Transverse colon (tissue), 4 donors: ENCODE measurements around the gene YEATS2. TPM values are rescaled to one million over a fixed set of nuclear protein-coding genes. Genes with fewer than 3 reads are reported as not detected.
"Not testable (repeated sequence)": the region's sequence is repeated elsewhere in the genome, so short reads cannot be mapped to it uniquely, and the experiment has no call there.

Experiments
- DNase-seq: peaks from one replicate; pipeline ENCODE4 v3.0.0-alpha.2; 2019
- H3K27ac ChIP-seq, 4 donors: fragments of 200-600 bp; sonication (generic); 2 replicates each; pipeline ENCODE4 v1.5.1; 2016 to 2018; ENCODE audit warnings: inconsistent platforms in 4 of 4
- H3K27me3 ChIP-seq: fragments of 200-600 bp; sonication (generic); 2 replicates; pipeline ENCODE4 v1.5.1; 2017; ENCODE audit warnings: inconsistent platforms
- H3K36me3 ChIP-seq, 4 donors: fragments of 200-600 bp; sonication (generic); 2 replicates each; pipeline ENCODE4 v1.5.1; 2017 to 2019; ENCODE audit warnings: inconsistent platforms in 4 of 4
- H3K4me1 ChIP-seq, 4 donors: fragments of 200-600 bp; sonication (generic); 2 replicates each; pipeline ENCODE4 v1.5.1; 2017 to 2020; ENCODE audit warnings: inconsistent platforms in 4 of 4
- H3K4me3 ChIP-seq, 4 donors: fragments of 200-600 bp; sonication (generic); 1 replicate in 1 of 4; 2 replicates in 3 of 4; pipeline versions ENCODE4 v1.5.1 to v1.6.1; 2017 to 2019; ENCODE audit warnings: inconsistent platforms in 4 of 4
- H3K9me3 ChIP-seq, 2 donors: fragments of 200-600 bp; sonication (generic); 2 replicates each; pipeline ENCODE4 v1.5.1; 2017 to 2019; ENCODE audit warnings: inconsistent platforms in 2 of 2
- EP300 ChIP-seq: sonication (generic); formaldehyde crosslinking; IDR thresholded peaks from one replicate; pipeline ENCODE4 v1.6.1; 2017; ENCODE audit warnings: antibody characterized with exemption, low read depth
- POLR2A ChIP-seq: fragments of 450-650 bp; IDR thresholded peaks from one replicate; pipeline ENCODE4 v1.6.1; 2016; ENCODE audit warnings: antibody characterized with exemption, mild to moderate bottlenecking, moderate library complexity
- POLR2AphosphoS5 ChIP-seq, 3 donors: sonication (generic); formaldehyde crosslinking; IDR thresholded peaks; one replicate each; pipeline ENCODE4 v1.6.1; 2016; ENCODE audit warnings: antibody characterized with exemption in 3 of 3
- WGBS, 2 donors: methylation state at CpG; one replicate each; pipeline ENCODE4 v1.1.5; 2018; ENCODE audit warnings: low coverage in 1 of 2; 5-methylcytosine and 5-hydroxymethylcytosine counted together
- in situ Hi-C, 4 donors: fragments of 200-750 bp; cut with MboI; loops; one replicate each; pipeline versions ENCODE4 v1.15.0 to v1.15.1; 2017; ENCODE audit warnings: low sequenced_read_pairs in 3 of 4, low pct_ligation_motif_present in 1 of 4, low pct_unique_long_range_greater_than_20kb in 1 of 4
- intact Hi-C: fragments of 100-400 bp; cut with DNase I; formaldehyde crosslinking; loops from one replicate; pipeline ENCODE4 v1.15.1; 2023; ENCODE audit warnings: low total_unique reads
- total RNA-seq, 4 donors: library from RNA; depleted of rRNA; stranded (reverse); fragments of >200 nt; gene quantifications; one replicate each; pipeline ENCODE4 v1.1.0, GENCODE V29; 2016
- TF ChIP-seq, protein P1 (sequence below), 5 experiments: fragments of 200-600 bp in 3 of 5; fragments of 450-650 bp in 2 of 5; sonication (generic) in 3 of 5; IDR thresholded peaks; 1 replicate in 2 of 5; 2 replicates in 3 of 5; pipeline ENCODE4 v1.5.1; 2016 to 2017; ENCODE audit warnings: antibody characterized with exemption in 5 of 5, inconsistent platforms in 3 of 5, mild to moderate bottlenecking in 2 of 5, moderate library complexity in 1 of 5

Gene YEATS2
- total RNA-seq, 4 donors from 2014 or later: 10.1 to 23.2 (median 16.1) TPM

DNA sequence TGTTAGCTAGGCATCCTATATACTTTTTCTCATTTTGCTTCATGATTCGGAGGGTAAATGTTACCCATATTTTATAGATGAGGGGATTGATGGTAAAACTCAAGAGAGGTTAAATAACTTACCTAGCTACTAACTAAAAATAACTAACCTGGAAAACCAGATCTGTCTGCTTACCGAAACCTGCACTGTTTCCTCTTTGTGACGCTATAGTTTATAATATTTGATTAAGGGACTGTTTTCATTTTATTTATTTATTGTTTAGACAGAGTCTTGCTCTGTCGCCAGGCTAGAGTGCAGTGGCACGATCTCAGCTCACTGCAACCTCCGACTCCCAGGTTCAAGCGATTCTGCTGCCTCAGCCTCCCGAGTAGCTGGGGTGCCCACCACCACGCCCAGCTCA, 71.9 kb downstream of the YEATS2 start:
- Histone ChIP-seq H3K4me1 (peaks cover 0 to 12% (median 0%) of the 10 kb centered on the region in 4 donors), H3K27me3 (no peaks in the 10 kb centered on the region), H3K36me3 (peaks cover 0 to 13% (median 1%) of the 10 kb centered on the region in 4 donors), H3K9me3 (no peaks in the 10 kb centered on the region), H3K4me3 (no peak overlapping the region), H3K27ac (no peak overlapping the region)
- no peak for DNase-seq
- in situ Hi-C loops: loop anchor here (5.0 to 25.0 kb wide), 3 partner anchors 302 to 632 kb away; no protein-coding TSS in a partner anchor
- 80 to 88% methylated on average over 6 to 9 of the region's 9 CpGs for WGBS, 2 donors
- intact Hi-C loops: loop anchor here (5.0 to 10.0 kb wide), 2 partner anchors 75 to 297 kb away; partner anchors contain the start of gene YEATS2
- TF ChIP-seq EP300: no peak

DNA sequence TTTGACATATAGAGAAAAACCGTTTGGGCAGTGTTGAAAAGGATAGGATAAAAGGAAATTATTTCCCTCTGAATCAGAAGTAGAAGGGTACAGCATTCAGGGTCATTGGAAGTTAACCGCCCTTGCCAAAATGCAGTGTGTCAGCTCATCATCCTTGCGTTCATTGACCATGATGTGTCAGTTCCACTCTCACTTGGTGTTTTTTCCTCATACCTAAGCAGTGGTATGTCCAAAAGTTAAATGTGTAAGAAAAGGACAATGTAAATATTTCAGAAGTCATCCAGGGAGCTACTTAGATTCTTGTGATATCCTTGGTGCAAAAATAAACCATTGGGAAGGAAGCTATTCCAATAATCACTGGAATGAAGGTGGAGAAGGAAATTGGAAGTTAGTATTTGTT, 77.0 kb downstream of the YEATS2 start:
- 73 to 80% methylated on average over 3 of the region's 3 CpGs for WGBS, 2 donors
- no peak for DNase-seq
- no peak overlapping the region for H3K27ac ChIP-seq
- H3K9me3 ChIP-seq: no peaks in the 10 kb centered on the region
- H3K27me3 ChIP-seq: no peaks in the 10 kb centered on the region
- H3K4me3 ChIP-seq: no peak overlapping the region
- peaks cover 0 to 41% (median 5%) of the 10 kb centered on the region in 4 donors for H3K36me3 ChIP-seq
- TF ChIP-seq POLR2AphosphoS5 (IDR thresholded peaks at IDR 0.05) (no peak), POLR2A (no peak), EP300 (no peak)
- TF ChIP-seq, protein P1, sequence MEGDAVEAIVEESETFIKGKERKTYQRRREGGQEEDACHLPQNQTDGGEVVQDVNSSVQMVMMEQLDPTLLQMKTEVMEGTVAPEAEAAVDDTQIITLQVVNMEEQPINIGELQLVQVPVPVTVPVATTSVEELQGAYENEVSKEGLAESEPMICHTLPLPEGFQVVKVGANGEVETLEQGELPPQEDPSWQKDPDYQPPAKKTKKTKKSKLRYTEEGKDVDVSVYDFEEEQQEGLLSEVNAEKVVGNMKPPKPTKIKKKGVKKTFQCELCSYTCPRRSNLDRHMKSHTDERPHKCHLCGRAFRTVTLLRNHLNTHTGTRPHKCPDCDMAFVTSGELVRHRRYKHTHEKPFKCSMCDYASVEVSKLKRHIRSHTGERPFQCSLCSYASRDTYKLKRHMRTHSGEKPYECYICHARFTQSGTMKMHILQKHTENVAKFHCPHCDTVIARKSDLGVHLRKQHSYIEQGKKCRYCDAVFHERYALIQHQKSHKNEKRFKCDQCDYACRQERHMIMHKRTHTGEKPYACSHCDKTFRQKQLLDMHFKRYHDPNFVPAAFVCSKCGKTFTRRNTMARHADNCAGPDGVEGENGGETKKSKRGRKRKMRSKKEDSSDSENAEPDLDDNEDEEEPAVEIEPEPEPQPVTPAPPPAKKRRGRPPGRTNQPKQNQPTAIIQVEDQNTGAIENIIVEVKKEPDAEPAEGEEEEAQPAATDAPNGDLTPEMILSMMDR (IDR thresholded peaks at IDR 0.05): no peak
- in situ Hi-C loops (loop anchor here in 1 of 4 donors (25.0 kb wide), 1 partner anchor 637 kb away; no protein-coding TSS in a partner anchor), intact Hi-C loops (no loop called here)
- H3K4me1 ChIP-seq: no peaks in the 10 kb centered on the region

DNA sequence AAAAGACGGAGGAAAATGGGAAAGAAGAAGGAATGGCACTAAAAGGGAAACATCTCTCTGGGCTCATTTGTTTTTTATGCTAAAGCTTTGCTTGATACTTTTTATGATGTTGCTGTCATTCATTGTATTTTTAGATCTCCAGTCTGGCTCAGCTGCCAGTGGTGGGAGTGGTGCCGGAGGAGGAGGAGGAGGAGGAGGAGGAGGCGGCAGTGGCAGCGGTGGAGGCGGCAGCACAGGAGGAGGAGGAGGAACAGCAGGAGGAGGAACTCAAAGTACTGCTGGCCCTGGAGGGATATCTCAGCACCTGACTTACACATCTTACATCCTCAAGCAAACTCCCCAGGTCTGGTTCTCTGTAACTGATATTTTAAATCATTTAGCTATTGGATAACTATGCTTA, 78.2 kb downstream of the YEATS2 start:
- no peaks in the 10 kb centered on the region for H3K27me3 ChIP-seq
- no peak for DNase-seq
- peaks cover 0 to 49% (median 8%) of the 10 kb centered on the region in 4 donors for H3K36me3 ChIP-seq
- H3K27ac ChIP-seq: no peak overlapping the region
- no peaks in the 10 kb centered on the region for H3K9me3 ChIP-seq
- in situ Hi-C loops (no loop called here), intact Hi-C loops (no loop called here)
- no peak overlapping the region for H3K4me3 ChIP-seq
- 53 to 76% methylated on average over 2 to 5 of the region's 5 CpGs for WGBS, 2 donors
- no peaks in the 10 kb centered on the region for H3K4me1 ChIP-seq
- TF ChIP-seq, protein P1 (IDR thresholded peaks at IDR 0.05): no peak
- TF ChIP-seq POLR2A (no peak), POLR2AphosphoS5 (IDR thresholded peaks at IDR 0.05) (no peak), EP300 (no peak)

DNA sequence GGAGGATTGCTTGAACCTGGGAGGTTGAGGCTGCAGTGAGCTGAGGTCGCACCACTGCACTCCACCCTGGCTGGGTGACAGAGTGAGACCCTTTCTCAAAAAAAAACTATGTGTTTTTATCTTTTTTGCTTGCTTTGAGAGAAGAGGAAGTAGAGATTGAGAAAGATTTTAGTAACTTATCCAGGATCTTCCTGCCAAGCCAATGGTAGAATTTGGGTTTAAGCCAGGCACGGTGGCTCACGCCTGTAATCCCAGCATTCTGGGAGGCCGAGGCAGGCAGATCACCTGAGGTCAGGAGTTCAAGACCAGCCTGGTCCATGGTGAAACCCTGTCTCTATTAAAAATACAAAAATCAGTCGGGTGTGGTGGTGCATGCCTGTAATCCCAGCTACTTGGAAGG, 78.9 kb downstream of the YEATS2 start:
- H3K27me3 ChIP-seq, H3K27ac ChIP-seq, intact Hi-C loops, H3K9me3 ChIP-seq, DNase-seq, in situ Hi-C loops, H3K4me1 ChIP-seq, H3K4me3 ChIP-seq: not testable (repeated sequence)
- WGBS, 2 donors: 83 to 96% methylated on average over 4 to 5 of the region's 5 CpGs
- H3K36me3 ChIP-seq: peaks cover 0 to 54% (median 8%) of the 10 kb centered on the region in 4 donors

DNA sequence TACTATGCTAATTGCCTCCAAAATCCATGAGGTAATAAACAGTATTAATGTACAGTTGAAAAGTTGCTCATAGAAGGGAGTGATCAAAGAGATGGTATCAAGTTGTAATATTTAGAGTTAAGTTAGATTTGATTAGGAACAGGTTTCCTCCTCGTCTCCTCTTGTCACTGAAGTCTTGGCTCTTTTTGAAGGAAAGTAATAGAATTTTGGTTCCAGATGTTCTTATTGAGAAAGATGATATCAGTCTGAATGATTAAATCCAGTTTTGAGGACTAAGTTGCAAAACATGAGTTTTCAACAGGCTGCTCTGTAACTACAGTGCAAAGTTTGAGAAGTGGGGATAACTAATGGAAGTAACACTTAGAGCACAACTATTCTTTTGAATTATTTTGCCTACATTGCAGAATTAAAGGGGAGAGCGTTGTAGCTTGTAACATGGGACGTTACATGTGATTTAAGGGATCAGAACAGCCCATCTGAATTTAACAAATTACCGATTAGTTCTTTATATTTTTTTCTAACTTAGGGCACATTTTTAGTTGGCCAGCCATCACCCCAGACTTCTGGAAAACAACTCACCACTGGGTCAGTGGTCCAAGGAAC, 79.5 kb downstream of the YEATS2 start:
- DNase-seq: no peak
- Histone ChIP-seq H3K27me3 (no peaks in the 10 kb centered on the region), H3K36me3 (peaks cover 0 to 54% (median 8%) of the 10 kb centered on the region in 4 donors), H3K4me1 (no peaks in the 10 kb centered on the region), H3K27ac (no peak overlapping the region), H3K9me3 (no peaks in the 10 kb centered on the region), H3K4me3 (no peak overlapping the region)
- intact Hi-C loops (no loop called here), in situ Hi-C loops (no loop called here)
- 90 to 93% methylated on average over 4 of the region's 4 CpGs for WGBS, 2 donors
- TF ChIP-seq POLR2AphosphoS5 (IDR thresholded peaks at IDR 0.05): no peak
- TF ChIP-seq, protein P1 (IDR thresholded peaks at IDR 0.05): no peak
- no peak for TF ChIP-seq EP300
- no peak for TF ChIP-seq POLR2A
